Measurements from ENCODE around the gene FBXO22.

- TF ChIP-seq CTCF (IDR thresholded peaks at IDR 0.05), result no peak
- TF ChIP-seq POLR2AphosphoS5 (IDR thresholded peaks at IDR 0.05), result no peak
Observed at GRCh38 chr15:75930866-75931265, 27.2 kb downstream of the FBXO22 start.
